NCI-H2107 treated with DMSO at 0.1 percent for 48 hours (cell line): ENCODE results near the gene TUG1.

ENCODE experiments used
- DNase-seq: peaks from one replicate; lab custom pipeline; 2025; ENCODE audit not compliant: unreplicated experiment; lab: John Stamatoyannopoulos, UW

The TUG1 gene

DNA sequence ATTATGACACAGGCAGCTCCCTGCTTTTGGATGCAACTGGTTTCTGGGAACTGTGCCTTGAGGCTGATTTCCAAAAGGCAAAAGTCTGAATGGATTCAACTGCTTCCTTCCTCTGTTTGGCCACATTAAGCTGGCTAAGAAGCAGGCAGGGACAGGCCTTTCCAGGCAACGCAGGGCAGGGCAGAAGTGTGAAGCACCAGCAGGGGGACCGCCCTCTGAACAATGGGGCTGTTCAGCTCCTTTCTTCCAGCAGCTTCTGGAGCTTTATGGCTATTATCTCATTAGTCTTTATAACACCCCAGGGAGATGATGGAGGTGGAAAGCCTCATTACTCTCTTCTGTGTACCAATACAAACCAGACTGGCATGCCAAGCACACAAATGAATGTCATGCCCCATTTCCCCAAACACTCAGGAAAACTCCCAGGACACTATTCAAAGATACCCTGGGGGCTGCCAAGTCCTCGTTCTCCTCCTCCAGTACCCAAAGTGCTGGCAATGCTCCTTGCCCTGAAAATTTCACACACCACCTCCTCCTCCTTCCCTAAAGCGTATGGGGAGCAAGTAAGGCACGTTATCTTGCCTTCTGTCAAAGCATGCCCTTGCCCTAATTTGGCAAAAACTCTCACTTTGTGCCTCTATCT lies 21.8 kb upstream of the TUG1 start:
- DNase-seq = peak; percentile 83

DNA sequence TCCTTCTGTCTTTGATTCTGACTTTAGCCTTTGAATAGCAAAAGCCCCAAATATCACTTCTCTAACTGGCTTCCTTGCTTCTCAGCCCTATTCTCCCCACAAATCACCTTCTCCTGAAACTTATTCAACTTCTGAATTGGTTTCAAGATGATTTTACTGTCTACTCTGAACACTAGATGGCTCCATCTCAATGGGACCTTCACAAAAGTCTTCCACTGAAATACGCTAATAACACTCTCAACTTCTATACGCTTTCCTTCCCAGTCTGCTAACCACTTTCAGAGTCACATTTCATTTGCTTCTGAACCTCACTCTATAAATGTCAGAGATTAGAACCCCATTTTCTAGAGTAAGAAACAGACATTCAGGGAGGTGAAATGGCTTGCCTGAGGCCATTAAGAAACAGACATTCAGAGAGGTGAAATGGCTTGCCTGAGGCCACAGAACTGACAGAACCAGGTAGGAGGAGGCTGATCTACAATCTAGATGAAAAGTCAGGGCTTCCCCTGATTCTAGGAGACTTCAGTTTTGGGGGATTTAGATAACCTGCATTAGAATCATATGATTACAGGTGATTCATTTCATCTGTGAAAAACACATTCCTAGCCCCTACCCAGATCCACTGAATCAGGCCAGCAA lies 21.1 kb upstream of the TUG1 start:
- DNase-seq = peak; percentile 63

DNA sequence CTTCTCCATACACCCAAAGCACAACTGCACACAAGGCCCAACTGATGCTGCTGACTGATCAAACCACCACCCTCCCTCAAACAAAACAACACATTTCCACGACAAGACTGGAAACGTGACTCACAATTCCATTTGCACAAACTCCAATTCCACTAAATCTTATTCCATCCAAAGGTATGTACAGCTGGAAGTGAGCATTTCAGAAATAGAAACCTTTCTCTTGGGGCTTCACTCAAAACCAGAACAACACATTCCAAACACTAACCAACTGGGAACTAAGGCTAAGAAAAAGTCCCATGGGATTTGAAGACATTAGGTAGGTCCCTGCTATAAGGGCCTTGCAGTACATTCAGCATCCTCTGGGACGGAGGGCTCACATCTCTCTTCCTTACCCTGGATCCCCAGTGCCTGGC lies 20.1 kb upstream of the TUG1 start:
- DNase-seq = no peak

DNA sequence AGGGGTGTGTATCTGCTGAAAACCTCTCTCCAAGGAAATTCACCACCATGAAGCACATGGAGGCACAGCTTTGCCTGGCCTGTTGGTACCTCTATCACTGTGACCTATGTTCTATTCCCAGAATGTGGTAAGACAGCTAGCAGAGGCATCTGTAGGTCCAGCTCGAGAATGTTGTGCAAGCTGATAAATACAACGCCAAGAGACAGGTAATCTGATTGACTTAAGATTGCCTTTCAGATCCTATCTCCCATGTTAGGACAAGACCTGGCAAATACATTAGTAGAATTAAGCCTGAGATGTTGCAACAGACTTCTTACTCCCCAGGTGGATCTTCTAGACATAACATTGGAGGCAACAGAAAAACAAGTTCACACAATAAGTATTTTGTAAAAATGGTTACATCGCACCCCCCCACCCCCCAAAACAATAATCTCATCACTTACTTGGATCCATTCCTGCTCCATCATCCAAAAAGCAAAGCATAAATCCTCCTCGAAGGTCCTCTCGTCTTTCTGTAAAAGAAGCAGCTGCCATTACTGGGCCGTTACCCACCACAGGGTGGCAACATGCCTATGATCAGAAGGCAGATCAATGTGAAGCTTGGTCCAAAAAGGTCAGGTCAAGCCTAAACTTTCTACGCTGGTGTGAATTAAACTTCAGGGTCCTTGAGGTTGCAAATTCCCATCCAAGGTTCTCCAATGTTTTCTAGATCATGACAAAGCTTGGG lies 19.0 kb upstream of the TUG1 start:
- DNase-seq = no peak

GRCh38 chr22:30953206-30953605 lies 15.9 kb upstream of the TUG1 start:
- no peak for DNase-seq

GRCh38 chr22:30955153-30955552 lies 13.9 kb upstream of the TUG1 start:
- no peak for DNase-seq

DNA sequence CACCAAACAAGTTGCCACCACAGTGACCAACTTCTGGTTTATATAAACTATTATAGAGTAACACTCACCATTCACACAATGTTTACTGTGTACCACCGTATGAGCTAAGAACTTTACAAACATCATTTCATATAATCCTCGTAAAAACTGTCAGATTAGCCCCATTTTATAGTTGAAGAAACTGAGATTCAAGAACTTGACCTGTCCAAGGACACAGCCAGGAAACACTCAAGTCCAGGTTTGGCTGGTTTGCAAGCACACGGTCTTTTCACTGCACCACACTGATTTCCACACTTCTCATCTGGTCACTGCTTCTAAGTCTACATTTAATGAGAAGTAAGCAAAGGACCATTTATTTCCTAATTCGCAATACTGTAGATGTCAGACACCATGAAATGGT lies 4.2 kb upstream of the TUG1 start:
- no peak for DNase-seq

DNA sequence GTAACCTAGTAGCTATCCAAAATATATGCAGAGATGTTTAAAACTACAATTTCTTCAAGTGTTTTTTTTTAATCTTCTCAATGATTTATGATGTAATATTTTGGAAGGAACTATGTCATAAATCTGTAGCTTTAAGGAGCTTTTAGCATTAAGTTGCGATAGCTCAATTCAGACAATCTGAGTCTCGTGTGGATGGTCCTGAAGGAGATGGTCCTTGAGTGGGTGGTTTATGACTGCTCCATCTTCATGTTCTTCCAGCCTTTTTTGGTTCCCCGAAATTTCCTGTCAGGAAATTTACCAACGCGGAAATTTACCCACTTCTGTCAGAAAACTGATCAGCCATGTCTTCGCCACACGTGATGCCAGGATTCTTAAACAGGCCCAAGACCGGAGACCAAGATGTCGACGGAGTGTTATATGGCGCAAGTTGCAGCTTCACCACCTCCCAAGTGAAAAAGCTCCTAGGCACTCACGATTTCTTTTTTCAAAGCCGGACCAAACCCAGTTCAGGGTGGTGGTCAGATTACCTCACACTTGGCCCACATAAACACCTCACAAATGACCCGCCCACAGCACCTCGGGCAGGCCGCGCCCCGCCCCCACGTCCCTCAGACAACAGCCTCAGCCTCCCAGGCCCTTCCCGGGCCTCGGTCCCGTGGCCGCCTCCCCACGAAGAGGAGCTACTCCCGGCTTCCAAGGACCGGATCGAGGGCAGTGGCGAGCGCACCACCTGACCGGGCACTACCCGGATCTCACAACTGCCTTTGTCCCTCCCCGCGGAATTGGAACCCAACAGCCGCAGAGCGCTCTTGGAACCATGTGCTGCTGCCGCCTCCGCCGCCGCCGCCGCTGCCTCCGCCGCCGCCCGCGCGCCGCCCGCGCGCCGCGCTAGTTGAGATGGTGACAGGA lies 796 bp upstream of the TUG1 start, which contains the start of gene MORC2:
Gene MORC2, minus strand, starts transcription at position 760 of the 909 bp plus-strand sequence. CDS start 885 bp downstream, outside the sequence.
- DNase-seq = no peak

DNA sequence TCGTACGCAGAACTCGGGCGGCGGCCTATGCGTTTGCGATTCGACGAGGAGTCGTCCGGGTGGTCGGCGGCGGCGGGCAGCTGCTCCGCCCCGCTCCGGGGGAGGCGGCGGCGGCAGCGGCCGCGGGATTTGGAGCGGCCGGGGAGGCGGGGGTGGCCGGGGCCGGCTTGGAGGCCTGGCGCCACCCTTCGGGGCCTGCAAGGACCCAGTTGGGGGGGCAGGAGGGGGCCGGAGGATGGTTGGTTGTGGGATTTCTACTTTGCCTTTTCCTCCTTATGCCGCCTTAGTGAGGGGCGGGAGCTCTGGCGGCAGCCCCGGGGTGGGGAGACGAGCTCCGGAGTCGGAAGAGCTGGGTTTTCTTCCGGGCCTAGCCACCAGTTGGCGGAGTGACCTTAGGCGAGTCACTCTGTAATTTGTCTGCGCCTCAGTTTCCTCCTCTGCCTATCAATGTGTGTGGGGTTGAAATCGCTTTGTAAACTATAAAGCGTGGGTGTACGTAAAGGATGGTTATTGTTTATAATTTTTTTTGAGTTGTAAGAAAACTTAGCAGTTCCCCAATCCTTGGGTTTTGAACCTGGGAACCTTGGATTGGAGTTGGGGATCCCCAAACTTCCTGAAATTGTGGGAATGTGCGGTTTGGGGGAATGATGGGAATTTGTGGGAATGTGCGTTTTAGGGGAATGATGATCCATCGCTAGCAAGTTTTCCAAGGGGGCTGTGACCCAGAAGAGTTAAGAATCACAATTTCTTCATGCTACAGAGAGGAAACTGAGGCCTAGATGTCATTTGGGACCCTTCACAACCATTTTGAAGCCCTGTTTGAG lies 679 bp downstream of the TUG1 start:
- DNase-seq = no peak

DNA sequence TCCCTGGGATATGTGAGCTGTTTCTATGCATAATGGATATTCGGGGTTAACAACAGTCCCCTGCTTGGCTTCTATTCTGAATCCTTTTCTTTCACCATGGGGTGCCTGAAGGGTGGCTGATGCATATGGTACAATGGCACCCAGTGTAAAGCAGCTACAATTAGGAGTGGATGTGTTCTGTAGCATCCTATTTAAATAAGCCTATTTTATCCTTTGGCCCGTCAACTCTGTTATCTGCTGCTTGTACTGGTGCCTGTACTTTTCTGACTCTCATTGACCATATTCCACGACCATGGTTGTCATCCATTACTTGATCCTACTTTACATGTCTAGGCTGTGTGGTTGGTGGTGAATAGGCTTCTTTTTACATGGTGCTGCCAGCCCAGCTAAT lies 1.3 kb downstream of the TUG1 start:
- no peak for DNase-seq

GRCh38 chr22:30978304-30978962 lies 9.4 kb downstream of the TUG1 start:
- DNase-seq = no peak

- DNase-seq = no peak
Measured at GRCh38 chr22:30979932-30980331, 10.9 kb downstream of the TUG1 start.

DNA sequence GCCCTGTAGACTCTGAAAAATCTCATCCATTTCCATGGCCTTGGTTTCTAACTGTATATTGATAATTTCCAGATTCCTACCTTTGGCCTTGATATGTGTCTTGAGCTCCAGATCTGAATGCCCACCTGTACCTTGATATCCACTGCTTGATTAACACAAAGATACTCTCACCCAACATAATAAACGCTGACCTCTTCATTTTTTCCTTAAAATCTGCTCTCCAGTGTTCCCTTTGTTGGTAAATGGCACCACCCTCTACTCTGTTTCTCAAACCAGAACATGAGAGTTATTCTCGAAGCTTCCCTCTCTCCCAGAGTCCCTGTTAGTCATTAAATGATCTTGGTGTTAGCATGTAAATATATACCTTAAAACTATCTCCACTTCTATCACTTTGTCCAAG lies 13.4 kb downstream of the TUG1 start:
- no peak for DNase-seq

GRCh38 chr22:30984317-30984716 lies 15.3 kb downstream of the TUG1 start:
- no peak for DNase-seq

- DNase-seq = no peak
Measured at GRCh38 chr22:30985561-30986208, 16.6 kb downstream of the TUG1 start.

DNA sequence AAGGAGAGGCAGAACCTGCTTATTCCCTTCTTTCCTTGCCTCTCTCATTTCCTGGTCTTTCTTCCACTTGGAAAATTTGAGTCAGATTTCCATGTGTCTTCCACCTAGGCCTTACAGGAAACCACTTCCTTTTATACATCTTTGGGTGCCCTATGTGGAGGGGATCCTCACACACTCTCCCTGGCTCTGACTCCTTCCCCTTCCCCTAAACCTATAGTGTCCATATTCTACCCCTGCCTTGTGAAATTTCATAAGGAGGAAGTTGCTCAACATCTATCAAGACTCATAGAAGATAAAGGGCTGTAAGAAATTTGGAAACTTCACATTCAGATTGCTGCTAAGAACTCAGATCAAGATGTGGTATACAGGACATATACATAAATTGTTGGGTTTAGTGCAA lies 20.4 kb downstream of the TUG1 start:
- DNase-seq = no peak

DNA sequence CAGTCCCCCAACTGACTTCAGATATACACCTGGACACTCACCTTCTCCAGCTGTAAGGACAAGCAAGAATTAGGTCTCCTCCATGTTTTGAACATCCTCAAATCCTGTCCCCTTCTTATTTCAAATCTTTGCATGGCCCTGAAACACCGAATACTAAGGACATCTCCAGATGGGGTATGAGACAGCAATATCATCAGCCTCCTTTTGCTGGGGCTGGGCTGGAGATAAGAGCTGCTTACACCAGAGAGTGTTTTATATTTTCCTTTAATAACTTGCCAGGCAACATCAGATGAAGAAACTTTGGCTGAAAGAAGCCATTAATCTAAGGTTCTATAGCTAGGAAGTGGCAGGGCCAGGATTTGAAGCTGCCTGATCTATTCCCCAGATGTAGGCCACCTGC lies 21.6 kb downstream of the TUG1 start:
- DNase-seq = no peak

- no peak for DNase-seq
Measured at GRCh38 chr22:30992565-30992964, 23.5 kb downstream of the TUG1 start.

DNA sequence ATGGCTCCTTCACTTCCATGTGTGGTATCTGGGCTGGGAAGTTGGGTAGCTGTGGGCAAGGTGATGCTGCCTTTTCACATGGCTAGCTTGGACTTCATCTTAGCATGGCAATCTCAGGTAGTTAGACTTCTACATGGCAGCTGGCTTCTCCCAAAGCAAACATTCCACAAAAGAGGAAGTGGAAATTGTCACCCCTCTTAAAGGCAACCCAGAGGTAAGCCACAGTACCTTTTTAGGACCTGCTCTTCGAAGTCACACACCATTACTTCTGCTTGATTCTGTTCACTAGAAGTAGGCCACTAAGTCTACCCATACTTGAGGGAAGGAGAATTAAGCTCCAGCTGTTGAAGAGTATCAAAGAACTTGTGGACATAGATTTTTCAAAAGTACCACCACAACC lies 25.9 kb downstream of the TUG1 start:
- DNase-seq = no peak
